Mucosa of stomach (tissue), 1 donor: ENCODE measurements around the gene MSL1.

Experiments used
- H3K27me3 ChIP-seq: one replicate; pipeline ENCODE4 v1.7.0; 2013; ENCODE audit warnings: mild to moderate bottlenecking, low read length; ENCODE audit not compliant: control insufficient read depth, insufficient read depth
- H3K36me3 ChIP-seq: one replicate; pipeline ENCODE4 v1.7.0; 2013; ENCODE audit warnings: low read length; ENCODE audit not compliant: control insufficient read depth, insufficient read depth
- H3K4me1 ChIP-seq: one replicate; pipeline ENCODE4 v1.7.0; 2013; ENCODE audit warnings: mild to moderate bottlenecking, low read length; ENCODE audit not compliant: control insufficient read depth, insufficient read depth
- H3K4me3 ChIP-seq: one replicate; pipeline ENCODE4 v1.7.0; 2013; ENCODE audit warnings: low read length
- H3K9ac ChIP-seq: one replicate; pipeline ENCODE4 v1.7.0; 2013; ENCODE audit warnings: mild to moderate bottlenecking, low read length, moderate library complexity
- H3K9me3 ChIP-seq: one replicate; pipeline ENCODE4 v1.7.0; 2013; ENCODE audit warnings: mild to moderate bottlenecking, low read length, moderate library complexity; ENCODE audit not compliant: control insufficient read depth
- donor health status: Pancreatic carcinoma.

The MSL1 gene

DNA sequence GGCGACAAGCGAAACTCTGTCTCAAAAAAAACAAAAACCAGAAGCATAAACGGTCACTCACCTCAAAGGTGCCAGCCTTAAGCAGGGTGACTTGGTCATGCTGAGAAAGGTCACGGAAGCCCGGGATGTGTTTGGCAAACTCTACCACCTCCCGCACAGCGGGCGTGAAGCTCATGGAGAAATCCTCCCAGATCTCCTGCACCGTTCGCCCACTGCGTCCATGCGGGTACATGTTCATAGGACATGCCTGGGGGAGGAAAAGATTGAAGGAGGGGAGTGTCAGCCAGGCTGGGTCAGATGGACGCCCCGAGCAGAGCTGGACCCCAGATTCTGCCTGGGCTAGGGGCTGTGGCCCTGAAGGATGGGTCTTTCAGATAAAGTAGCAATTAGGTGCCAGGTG is 26.9 kb upstream of the MSL1 start:
- Histone ChIP-seq H3K4me3 (no peak overlapping the region), H3K9me3 (no peaks in the 10 kb centered on the region), H3K4me1 (peaks cover 49% of the 10 kb centered on the region), H3K9ac (no peak overlapping the region), H3K27me3 (no peaks in the 10 kb centered on the region), H3K36me3 (peaks cover 34% of the 10 kb centered on the region)

DNA sequence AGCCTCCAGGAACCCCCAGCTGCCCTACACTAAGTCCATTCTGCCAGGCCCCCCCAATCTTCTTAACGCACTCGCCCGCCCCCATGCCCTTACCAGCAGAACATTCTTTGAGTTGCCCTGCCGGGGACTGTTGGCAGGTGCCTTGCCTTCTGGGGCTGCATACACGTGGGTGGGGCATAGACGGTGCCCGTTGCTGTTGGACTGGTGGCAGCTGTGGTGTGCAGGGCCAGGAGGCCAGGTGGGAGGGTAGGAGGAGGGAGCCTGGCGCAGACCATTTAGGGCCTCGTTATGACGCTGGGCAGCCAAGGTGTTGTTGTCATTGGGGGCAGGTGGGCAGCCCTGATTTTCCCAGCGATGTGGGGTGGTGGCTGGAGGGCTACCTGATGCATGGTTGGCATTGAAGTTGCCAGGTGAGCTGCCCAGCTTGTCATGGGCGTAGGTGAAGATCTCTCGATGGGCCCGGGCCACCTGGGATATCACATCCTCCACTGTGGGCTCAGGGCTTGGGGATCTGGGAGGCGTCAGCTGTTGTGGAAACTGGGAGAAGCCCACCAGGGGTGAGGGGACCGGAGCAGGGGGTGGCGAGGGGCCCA is 26.3 kb upstream of the MSL1 start:
- Histone ChIP-seq H3K9me3 (no peaks in the 10 kb centered on the region), H3K27me3 (no peaks in the 10 kb centered on the region), H3K9ac (peak overlapping the region; percentile 9), H3K4me3 (no peak overlapping the region), H3K4me1 (peaks cover 49% of the 10 kb centered on the region), H3K36me3 (peaks cover 34% of the 10 kb centered on the region)

DNA sequence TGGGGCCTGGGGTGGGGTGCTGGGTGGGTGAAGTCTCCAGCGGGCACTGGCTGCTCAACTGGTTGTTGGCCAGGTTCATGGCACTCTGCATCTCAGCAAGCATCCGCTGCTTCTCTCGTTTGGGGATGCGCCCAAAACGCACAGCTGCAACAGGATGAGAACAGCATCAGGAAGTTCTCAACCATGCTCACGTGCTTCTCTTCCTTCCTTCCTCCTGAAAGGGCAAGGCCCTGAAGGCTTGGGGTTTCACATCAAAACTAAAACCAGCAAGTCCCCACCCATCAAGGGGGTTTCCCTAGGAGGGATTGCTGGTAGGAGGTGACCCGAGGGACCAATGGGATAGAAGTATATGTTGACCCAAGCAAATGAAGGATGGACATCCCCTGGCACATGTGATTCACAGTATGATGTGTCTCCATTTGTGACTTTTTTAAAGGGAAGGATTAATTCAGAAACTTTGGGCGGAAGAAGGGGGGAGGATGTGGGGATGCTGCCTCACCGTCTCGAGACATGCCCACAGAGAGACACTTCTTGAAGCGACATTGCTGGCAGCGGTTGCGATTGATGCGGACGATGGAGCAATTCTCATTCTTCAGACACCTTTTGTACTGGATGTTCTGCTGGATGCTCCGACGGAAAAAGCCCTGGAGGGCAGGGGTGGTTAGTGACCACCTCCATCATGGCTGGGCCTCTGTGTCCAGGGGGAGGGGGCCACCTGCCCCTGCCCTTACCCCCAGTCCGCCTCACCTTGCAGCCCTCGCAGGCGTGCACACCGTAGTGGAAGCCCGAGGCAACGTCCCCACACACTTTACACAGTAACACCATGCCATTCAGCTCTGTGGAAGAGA is 25.6 kb upstream of the MSL1 start:
- Histone ChIP-seq H3K27me3 (no peaks in the 10 kb centered on the region), H3K4me3 (no peak overlapping the region), H3K9ac (peak overlapping the region; percentile 26), H3K4me1 (peaks cover 56% of the 10 kb centered on the region), H3K36me3 (peaks cover 34% of the 10 kb centered on the region), H3K9me3 (no peaks in the 10 kb centered on the region)

DNA sequence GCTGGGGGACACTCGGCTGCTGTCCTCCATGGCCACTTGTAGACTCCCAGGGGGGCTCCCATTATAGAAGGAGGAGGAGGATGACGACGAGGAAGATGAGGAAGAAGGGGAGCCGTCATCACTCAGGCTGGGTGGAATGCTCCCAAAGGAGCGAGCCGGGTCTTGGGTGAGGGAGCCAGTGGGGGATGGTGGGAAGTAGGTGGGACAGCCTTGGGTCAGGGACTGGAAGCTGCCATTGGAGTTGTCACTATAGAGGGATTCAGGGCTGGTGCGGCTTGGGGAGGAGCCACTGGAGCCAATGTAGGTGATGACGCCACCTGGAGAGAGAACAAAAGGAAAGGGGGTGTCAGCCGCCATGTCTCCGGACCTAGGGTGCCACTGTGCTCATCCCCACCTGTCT is 24.7 kb upstream of the MSL1 start:
- H3K9ac ChIP-seq: peak overlapping the region; percentile 74
- no peaks in the 10 kb centered on the region for H3K27me3 ChIP-seq
- H3K4me1 ChIP-seq: peaks cover 65% of the 10 kb centered on the region
- H3K9me3 ChIP-seq: no peaks in the 10 kb centered on the region
- H3K36me3 ChIP-seq: peaks cover 34% of the 10 kb centered on the region
- no peak overlapping the region for H3K4me3 ChIP-seq

DNA sequence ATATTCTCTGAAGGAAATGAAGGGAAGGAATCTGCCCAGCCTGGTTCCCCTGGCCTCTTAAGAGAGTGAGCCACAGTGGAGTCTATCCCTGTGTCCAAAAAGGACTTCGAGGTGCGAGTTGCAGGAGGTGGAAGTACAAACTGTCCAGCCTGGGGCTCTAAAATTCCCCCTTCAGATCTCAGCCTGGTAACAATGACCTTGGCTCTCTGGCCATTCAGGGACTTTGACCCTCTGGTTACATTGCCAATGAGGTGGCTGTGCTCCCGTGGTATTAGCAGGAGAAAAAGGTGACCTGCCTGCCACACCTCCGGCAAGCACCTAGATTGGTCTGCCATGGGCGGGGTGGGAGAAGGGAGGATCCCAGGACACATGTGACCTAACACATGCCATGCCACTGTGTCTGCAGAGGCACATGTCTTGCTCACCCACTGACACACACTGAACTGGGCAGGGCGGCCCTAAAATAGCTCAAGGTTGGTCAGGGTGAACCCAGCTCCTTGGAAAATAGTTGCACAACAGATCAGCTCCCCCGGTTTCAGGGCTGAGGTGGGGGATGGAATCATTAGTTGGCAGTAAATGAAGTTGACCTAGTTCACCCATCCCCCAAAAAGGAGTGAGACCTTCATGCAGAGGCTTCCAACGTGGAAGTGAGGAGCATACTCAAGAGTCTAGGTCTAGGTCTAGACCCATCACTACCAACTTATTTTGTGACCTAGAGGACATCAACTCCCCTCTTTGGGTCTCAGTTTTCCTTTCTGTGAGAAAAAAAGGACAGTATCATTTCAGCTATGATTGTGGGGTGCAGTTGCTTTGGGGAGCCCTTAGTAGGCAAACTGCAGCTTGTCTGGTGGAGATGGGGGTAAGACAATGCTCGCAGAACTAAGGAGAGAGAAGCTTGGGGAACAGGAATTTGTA is 23.6 kb upstream of the MSL1 start:
- Histone ChIP-seq H3K4me1 (peaks cover 70% of the 10 kb centered on the region), H3K9me3 (no peaks in the 10 kb centered on the region), H3K36me3 (peaks cover 34% of the 10 kb centered on the region), H3K9ac (peak overlapping the region; percentile 74), H3K4me3 (peak overlapping the region; percentile 53), H3K27me3 (no peaks in the 10 kb centered on the region)

DNA sequence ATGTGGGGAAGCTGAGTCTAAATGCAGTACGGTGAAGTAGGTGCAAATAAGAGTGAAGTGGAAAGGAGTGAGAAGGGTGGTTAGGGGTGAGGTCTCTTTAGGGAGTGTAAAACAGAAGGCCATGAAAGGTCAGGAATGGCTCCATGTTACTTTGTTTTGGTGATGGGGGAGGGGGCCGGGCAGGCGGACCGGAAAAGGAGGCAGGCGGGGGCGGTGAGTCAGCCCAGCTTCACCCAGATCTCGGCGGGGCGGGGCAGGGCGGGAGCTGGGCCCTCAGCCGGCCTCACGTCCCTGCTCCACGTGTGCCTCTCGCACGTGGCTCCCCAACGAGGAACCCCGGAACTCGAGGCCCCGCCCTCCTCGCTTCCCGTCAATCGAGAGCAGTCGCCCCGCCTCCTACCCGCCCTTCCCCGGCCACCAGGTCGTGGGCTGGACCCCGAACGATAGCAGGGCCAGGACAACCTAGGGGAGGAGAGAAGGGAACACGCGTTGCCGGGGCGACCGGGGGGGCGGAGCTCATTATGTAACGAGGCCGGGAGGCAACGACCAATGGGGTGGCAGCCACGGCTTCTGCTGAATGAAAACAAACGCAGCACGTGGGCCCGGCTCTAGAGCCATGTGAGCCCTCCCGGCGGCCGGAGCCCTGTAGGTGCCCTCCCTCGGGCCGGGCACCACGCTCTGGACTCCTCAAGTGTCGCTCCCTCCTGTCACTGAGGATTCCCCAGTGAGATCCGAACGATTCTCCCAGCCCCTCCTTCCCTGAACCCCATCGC is 22.7 kb upstream of the MSL1 start:
- Histone ChIP-seq H3K4me1 (peaks cover 70% of the 10 kb centered on the region), H3K36me3 (peaks cover 26% of the 10 kb centered on the region)

DNA sequence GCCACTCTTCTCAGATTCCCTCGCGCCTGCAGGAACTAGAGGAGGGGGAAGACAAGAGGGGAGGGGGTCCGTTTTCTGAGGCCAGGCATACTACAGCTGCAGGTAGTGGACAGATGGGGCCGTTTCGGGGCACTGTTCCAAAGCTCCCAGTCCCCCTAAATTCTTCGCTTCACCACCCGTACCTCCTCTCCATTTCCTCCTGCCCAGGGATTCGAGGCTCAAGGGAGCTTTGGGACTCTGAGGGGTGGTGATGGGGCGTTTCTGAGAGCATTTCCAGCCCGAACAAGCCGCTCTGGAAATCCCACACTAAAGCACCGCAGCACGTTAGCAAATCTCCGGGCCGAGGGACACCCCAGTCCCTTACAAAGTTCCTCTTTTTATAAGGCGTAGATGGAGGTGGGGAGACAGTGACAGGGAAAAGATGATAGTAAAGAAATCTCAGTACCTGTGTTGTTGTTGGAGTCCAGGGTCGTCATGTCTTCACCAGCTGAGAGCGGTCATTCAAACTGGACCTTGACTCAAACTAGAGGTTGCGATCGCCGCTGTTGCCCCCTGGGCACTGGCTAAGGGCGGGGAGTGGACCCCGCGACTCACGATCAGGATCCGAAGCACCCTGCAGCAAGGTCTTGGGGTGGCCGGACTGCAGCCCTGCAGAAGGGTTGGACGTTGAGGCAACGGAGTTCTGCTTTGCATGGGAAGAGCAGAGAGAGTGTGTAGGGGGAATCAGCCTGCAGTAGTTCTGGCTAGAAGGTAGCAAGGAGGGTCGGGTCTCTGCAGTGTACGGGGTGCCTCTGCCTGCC is 22.0 kb upstream of the MSL1 start:
- Histone ChIP-seq H3K36me3 (peaks cover 24% of the 10 kb centered on the region), H3K27me3 (no peaks in the 10 kb centered on the region), H3K9ac (peak overlapping the region; percentile 82), H3K9me3 (no peaks in the 10 kb centered on the region), H3K4me1 (peaks cover 74% of the 10 kb centered on the region), H3K4me3 (peak overlapping the region; percentile 96)

More for the DNA sequence above, 22.7 kb upstream of the MSL1 start:
- Histone ChIP-seq H3K4me3 (peak overlapping the region; percentile 96), H3K9me3 (no peaks in the 10 kb centered on the region), H3K27me3 (no peaks in the 10 kb centered on the region), H3K9ac (peak overlapping the region; percentile 82)

DNA sequence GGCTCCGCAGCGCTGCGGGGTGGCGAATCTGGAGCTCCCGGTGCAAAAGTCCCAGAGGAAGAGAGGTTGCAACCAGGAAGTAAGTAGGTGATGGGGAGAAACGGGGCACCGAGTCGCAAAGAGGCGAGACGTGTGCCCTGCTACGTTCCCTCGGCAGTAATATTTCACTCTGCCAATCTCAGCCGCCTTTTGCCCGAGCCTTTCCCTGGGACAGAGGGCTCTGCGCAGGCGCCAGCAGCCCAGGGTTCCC is 21.4 kb upstream of the MSL1 start, which contains the start of gene NR1D1:
Gene NR1D1 (minus strand): TSS at position 171 of the 250 bp plus-strand sequence. CDS start 495 bp downstream, outside the sequence.
- Histone ChIP-seq H3K4me1 (peaks cover 78% of the 10 kb centered on the region), H3K27me3 (no peaks in the 10 kb centered on the region), H3K36me3 (peaks cover 23% of the 10 kb centered on the region), H3K9me3 (no peaks in the 10 kb centered on the region), H3K4me3 (peak within 1 kb of the TSS; percentile 96), H3K9ac (peak within 1 kb of the TSS; percentile 82)

DNA sequence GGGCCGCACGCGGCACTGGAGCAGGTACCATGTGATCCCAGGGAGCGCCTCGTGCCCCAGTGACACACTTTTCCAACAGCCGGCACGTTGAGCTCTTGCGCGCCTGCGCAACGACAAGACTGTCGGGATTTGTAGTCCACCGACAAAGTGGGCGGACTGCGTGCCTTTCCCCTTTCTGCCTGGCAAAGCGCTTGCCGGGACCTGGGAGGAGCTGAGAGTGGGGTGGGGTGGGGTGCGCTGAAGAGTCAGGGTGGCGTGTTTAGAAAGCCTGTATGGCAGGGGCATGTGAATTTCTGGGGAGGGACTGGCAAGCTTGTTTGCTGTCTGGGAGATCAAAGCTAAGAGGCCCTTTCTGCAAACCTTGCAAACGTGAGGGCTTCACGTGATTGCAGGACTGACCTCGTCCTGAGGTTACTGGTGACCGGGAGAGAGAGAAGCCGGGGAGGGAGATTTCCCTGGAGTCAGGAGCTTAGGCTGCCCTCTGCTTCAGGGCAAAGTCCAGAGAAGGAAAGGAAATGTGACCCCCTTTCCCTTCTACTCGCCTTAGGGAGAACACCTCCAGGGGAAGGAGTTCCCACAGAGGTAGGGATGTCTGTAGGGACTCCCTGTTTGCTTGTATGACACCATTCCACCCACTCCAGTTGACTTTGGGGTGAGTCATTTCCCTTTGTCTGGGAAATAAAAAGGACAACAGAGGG is 21.0 kb upstream of the MSL1 start:
- Histone ChIP-seq H3K9ac (peak overlapping the region; percentile 82), H3K27me3 (no peaks in the 10 kb centered on the region), H3K36me3 (peaks cover 19% of the 10 kb centered on the region), H3K9me3 (no peaks in the 10 kb centered on the region), H3K4me1 (peaks cover 78% of the 10 kb centered on the region), H3K4me3 (peak overlapping the region; percentile 96)

DNA sequence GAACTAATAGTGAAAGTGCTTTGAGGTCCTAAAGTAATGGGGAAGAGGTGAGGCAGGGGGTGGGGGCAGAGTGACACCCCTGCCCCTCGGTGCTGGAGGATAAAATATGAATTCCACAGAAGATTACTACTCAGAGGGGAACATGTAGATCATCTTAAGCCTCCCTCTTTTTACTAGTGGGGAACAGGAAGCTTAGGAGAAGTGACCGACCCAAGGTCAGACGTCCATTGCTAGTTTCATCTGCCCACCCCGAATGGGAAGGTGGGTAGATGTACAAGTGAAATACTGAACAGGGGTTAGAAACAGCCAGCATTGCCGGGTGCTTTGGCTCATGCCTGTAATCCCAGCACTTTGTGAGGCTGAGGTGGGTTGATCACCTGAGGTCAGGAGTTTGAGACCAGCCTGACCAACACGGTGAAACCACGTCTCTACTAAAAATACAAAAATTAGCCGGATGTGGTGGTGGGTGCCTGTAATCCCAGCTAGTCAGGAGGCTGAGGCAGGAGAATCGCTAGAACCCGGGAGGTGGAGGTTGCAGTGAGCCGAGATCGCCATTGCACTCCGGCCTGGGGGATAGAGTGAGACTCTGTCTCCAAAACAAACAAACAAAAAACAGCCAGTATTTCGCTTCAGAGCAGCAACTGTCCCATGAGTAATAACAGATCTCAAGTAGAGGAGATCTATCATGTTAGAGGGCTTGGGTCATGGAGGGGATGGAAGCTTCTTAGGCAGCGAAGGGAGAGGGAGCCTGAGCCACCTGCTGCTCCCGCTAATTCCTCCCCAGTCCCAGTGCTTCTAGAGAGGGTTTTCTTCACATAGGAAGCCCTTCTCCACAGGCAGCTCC is 20.2 kb upstream of the MSL1 start:
- Histone ChIP-seq H3K36me3 (peaks cover 11% of the 10 kb centered on the region), H3K9ac (peak overlapping the region; percentile 82), H3K4me3 (peak overlapping the region; percentile 96), H3K4me1 (peaks cover 78% of the 10 kb centered on the region), H3K9me3 (no peaks in the 10 kb centered on the region), H3K27me3 (no peaks in the 10 kb centered on the region)
